KMS-11 (cell line): ENCODE data around the gene B3GLCT.

Experiments used
- H2AFZ ChIP-seq: fragments of 200-600 bp; sonication (generic); 2 replicates; pipeline ENCODE4 v1.6.1; 2016; ENCODE audit warnings: antibody characterized with exemption, mixed run types, low read depth
- H3K27ac ChIP-seq: fragments of 200-600 bp; sonication (generic); 2 replicates; pipeline ENCODE4 v1.6.1; 2016; ENCODE audit warnings: mild to moderate bottlenecking, mixed run types
- H3K27me3 ChIP-seq: fragments of 200-600 bp; sonication (generic); 2 replicates; pipeline ENCODE4 v1.6.1; 2017; ENCODE audit warnings: mild to moderate bottlenecking, low read depth, mixed run types, moderate library complexity; ENCODE audit not compliant: insufficient read depth
- H3K36me3 ChIP-seq: fragments of 200-600 bp; sonication (generic); 2 replicates; pipeline ENCODE4 v1.6.1; 2017; ENCODE audit warnings: mild to moderate bottlenecking, mixed run types; ENCODE audit not compliant: insufficient read depth
- H3K4me1 ChIP-seq: fragments of 200-600 bp; sonication (generic); 2 replicates; pipeline ENCODE4 v1.6.1; 2016; ENCODE audit warnings: mild to moderate bottlenecking, low read depth, mixed run types; ENCODE audit not compliant: poor library complexity, severe bottlenecking
- H3K4me2 ChIP-seq: fragments of 200-600 bp; sonication (generic); 2 replicates; pipeline ENCODE4 v1.7.0; 2016; ENCODE audit warnings: mild to moderate bottlenecking, mixed run types
- H3K4me3 ChIP-seq: fragments of 200-600 bp; sonication (generic); IDR thresholded peaks from 2 replicates; pipeline ENCODE4 v1.6.1; 2017; ENCODE audit warnings: low read depth, low read length, mixed read lengths; ENCODE audit not compliant: insufficient read depth
- H3K79me2 ChIP-seq: fragments of 200-600 bp; sonication (generic); 2 replicates; pipeline ENCODE4 v1.6.1; 2016; ENCODE audit warnings: low read depth, mixed run types; ENCODE audit not compliant: insufficient read depth
- H3K9ac ChIP-seq: fragments of 200-600 bp; sonication (generic); 2 replicates; pipeline ENCODE4 v1.6.1; 2016; ENCODE audit warnings: mild to moderate bottlenecking, mixed run types
- H4K20me1 ChIP-seq: fragments of 200-600 bp; sonication (generic); 2 replicates; pipeline ENCODE4 v1.6.1; 2016; ENCODE audit warnings: mild to moderate bottlenecking, mixed run types; ENCODE audit not compliant: insufficient read depth
- CTCF ChIP-seq: fragments of 200-600 bp; sonication (generic); conservative IDR thresholded peaks from 2 replicates; pipeline ENCODE4 v1.6.1; 2017; ENCODE audit warnings: low read depth, mild to moderate bottlenecking, antibody characterized with exemption, low read length, moderate library complexity, mixed read lengths

B3GLCT gene

GRCh38 chr13:31227063-31227462, 27.3 kb downstream of the B3GLCT start:
- H3K36me3 ChIP-seq: no peaks in the 10 kb centered on the region
- no peak for TF ChIP-seq CTCF
- no peak overlapping the region for H3K27ac ChIP-seq
- no peak overlapping the region for H2AFZ ChIP-seq
- H3K79me2 ChIP-seq: no peaks in the 10 kb centered on the region
- H3K9ac ChIP-seq: no peak overlapping the region
- H3K4me2 ChIP-seq: no peak overlapping the region
- no peaks in the 10 kb centered on the region for H4K20me1 ChIP-seq
- H3K4me1 ChIP-seq: no peaks in the 10 kb centered on the region
- no peaks in the 10 kb centered on the region for H3K27me3 ChIP-seq
- H3K4me3 ChIP-seq: no peak overlapping the region

- Histone ChIP-seq H3K4me3 (no peak overlapping the region), H3K36me3 (no peaks in the 10 kb centered on the region), H3K9ac (no peak overlapping the region), H3K27ac (no peak overlapping the region), H3K79me2 (no peaks in the 10 kb centered on the region), H3K4me1 (no peaks in the 10 kb centered on the region), H2AFZ (no peak overlapping the region), H3K4me2 (no peak overlapping the region), H3K27me3 (no peaks in the 10 kb centered on the region), H4K20me1 (no peaks in the 10 kb centered on the region)
- TF ChIP-seq CTCF: no peak
These were observed 28.1 kb downstream of the B3GLCT start for GRCh38 chr13:31227870-31228269.

- no peak overlapping the region for H3K4me3 ChIP-seq
- H3K4me1 ChIP-seq: no peaks in the 10 kb centered on the region
- H3K9ac ChIP-seq: no peak overlapping the region
- no peak overlapping the region for H2AFZ ChIP-seq
- H3K36me3 ChIP-seq: no peaks in the 10 kb centered on the region
- H3K27ac ChIP-seq: no peak overlapping the region
- H3K79me2 ChIP-seq: no peaks in the 10 kb centered on the region
- H3K27me3 ChIP-seq: no peaks in the 10 kb centered on the region
- TF ChIP-seq CTCF: no peak
- no peak overlapping the region for H3K4me2 ChIP-seq
- no peaks in the 10 kb centered on the region for H4K20me1 ChIP-seq
These were observed 35.0 kb downstream of the B3GLCT start for GRCh38 chr13:31234729-31235128.

- no peaks in the 10 kb centered on the region for H3K27me3 ChIP-seq
- no peak overlapping the region for H3K27ac ChIP-seq
- TF ChIP-seq CTCF: peak; percentile 78
- H2AFZ ChIP-seq: no peak overlapping the region
- no peaks in the 10 kb centered on the region for H3K79me2 ChIP-seq
- H3K4me3 ChIP-seq: no peak overlapping the region
- no peaks in the 10 kb centered on the region for H3K4me1 ChIP-seq
- H3K36me3 ChIP-seq: no peaks in the 10 kb centered on the region
- no peak overlapping the region for H3K9ac ChIP-seq
- H4K20me1 ChIP-seq: no peaks in the 10 kb centered on the region
- no peak overlapping the region for H3K4me2 ChIP-seq
These were observed 36.5 kb downstream of the B3GLCT start for GRCh38 chr13:31236211-31236786.
